ENCODE results near the gene DNAJC16.
A peak's percentile ranks its signal among the peaks of the same experiment; 100 is the strongest.

DNAJC16 gene

DNA sequence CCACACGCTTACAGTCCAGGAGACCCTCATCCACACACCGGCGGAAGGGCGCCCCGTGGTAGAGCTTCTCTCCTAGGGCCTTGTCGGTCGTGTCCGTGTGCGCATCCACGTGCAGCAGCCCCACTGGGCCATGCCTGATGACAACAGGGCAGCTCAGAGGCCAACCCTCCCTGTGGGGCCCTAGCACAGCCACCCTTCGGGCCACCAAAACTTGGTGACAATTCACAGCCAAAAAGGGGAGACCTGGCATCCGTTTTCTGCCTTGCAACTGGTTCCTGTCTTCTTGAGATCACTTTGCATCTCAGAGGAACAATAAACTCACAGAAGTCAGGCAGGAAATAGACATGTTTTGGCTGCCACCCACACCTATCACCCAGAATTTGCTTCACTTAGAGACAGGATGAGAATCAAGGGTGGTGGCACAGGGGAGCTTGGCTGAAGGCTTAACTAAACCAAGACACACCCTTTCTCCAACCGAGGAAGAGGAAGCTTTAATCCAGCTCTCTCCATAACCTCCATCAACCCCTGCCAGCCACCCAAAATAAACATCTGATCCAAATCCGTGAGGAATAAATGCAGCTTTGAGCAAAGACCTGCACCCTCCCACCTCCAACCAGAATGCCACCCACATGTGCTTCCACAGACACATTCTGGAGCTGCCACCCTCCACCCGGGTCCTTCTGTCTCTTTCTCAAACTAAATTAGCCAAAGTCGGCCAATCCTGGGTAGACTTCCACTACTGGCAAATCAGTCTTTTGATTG is 52.5 kb downstream of the DNAJC16 start:
- Histone ChIP-seq H3K27me3 (ENCODE audit: low read depth, low read length) (no peaks in the 10 kb centered on the region), H4K20me1 (ENCODE audit: insufficient read depth, low read length) (no peaks in the 10 kb centered on the region), H2AFZ (ENCODE audit: low read depth, low read length) (no peak overlapping the region), H3K79me2 (ENCODE audit: low read length) (no peaks in the 10 kb centered on the region), H3K27ac (ENCODE audit: low read length) (no peak overlapping the region), H3K4me3 (ENCODE audit: low read length) (no peak overlapping the region), H3K36me3 (replicated peaks; ENCODE audit: low read depth, low read length) (no peaks in the 10 kb centered on the region), H3K4me1 (ENCODE audit: low read length) (no peaks in the 10 kb centered on the region), H3K9me3 (ENCODE audit: insufficient read depth, low read length) (no peaks in the 10 kb centered on the region), H3K9ac (ENCODE audit: low read length) (no peak overlapping the region), H3K4me2 (ENCODE audit: low read length) (no peak overlapping the region)
- no peak for TF ChIP-seq EZH2phosphoT487 (IDR thresholded peaks at IDR 0.05; ENCODE audit: low read depth)

DNA sequence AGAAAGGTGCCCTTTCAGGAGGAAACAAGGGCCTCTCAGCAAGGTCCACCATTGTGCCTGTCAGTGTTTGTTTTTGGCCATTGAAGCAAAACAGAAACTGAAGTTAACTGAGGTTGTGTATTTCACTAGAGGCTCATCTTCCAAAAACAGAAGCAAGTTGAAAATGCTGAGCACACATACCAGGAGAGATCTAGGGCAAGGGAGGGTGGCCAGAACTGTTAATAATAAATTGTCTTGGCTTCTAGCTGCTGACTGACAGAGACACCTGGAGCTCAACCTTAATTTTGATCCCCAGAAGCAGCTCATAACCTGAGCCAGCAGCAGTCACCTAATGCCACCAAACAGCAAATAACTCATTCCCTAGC is 53.0 kb downstream of the DNAJC16 start:
- TF ChIP-seq, protein P1, sequence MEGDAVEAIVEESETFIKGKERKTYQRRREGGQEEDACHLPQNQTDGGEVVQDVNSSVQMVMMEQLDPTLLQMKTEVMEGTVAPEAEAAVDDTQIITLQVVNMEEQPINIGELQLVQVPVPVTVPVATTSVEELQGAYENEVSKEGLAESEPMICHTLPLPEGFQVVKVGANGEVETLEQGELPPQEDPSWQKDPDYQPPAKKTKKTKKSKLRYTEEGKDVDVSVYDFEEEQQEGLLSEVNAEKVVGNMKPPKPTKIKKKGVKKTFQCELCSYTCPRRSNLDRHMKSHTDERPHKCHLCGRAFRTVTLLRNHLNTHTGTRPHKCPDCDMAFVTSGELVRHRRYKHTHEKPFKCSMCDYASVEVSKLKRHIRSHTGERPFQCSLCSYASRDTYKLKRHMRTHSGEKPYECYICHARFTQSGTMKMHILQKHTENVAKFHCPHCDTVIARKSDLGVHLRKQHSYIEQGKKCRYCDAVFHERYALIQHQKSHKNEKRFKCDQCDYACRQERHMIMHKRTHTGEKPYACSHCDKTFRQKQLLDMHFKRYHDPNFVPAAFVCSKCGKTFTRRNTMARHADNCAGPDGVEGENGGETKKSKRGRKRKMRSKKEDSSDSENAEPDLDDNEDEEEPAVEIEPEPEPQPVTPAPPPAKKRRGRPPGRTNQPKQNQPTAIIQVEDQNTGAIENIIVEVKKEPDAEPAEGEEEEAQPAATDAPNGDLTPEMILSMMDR (IDR thresholded peaks at IDR 0.05; ENCODE audit: low read depth, low read length), result no peak
- no peak for TF ChIP-seq EZH2phosphoT487 (IDR thresholded peaks at IDR 0.05; ENCODE audit: low read depth)
- no peaks in the 10 kb centered on the region for H3K79me2 ChIP-seq (ENCODE audit: low read length)
- no peak overlapping the region for H3K27ac ChIP-seq (ENCODE audit: low read length)
- no peak overlapping the region for H2AFZ ChIP-seq (ENCODE audit: low read depth, low read length)
- H3K9me3 ChIP-seq (ENCODE audit: insufficient read depth, low read length), result no peaks in the 10 kb centered on the region
- H3K9ac ChIP-seq (ENCODE audit: low read length), result no peak overlapping the region
- no peaks in the 10 kb centered on the region for H4K20me1 ChIP-seq (ENCODE audit: insufficient read depth, low read length)
- H3K4me2 ChIP-seq (ENCODE audit: low read length), result no peak overlapping the region
- H3K4me1 ChIP-seq (ENCODE audit: low read length), result no peaks in the 10 kb centered on the region
- no peaks in the 10 kb centered on the region for H3K36me3 ChIP-seq (replicated peaks; ENCODE audit: low read depth, low read length)
- H3K27me3 ChIP-seq (ENCODE audit: low read depth, low read length), result no peaks in the 10 kb centered on the region
- no peak overlapping the region for H3K4me3 ChIP-seq (ENCODE audit: low read length)

DNA sequence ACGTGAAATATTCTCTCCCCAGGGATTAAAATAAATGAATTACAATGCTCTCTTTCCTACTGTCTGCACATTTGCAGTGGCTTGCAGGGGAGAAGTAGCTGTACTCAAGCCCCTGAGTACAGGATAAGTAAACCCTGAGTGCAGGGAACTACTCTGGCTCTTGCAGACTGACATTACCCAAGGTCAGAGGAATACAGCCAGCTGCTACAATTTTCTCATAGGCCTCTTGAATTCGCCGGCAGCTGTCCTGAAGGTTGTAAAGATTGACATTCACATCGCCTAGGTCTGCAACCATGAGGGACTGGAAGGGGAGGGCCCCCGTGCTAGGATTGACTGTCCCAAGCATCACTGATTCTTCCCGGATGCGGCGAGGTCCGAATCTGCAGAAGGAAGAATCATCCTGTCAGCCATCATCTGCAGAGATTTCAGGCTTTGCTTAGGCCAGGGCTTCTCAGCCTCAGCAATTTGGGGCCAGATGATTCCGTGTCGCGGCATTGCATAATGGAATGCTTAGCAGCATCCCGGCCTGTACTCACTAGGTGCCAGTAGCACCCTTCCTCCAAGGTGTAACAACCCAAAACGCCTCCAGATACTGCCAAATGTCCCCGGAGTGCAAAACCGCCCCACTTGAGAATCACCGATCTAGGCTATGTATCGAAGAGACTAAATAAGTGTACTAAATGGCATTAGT is 56.5 kb downstream of the DNAJC16 start:
- TF ChIP-seq, protein P1 (IDR thresholded peaks at IDR 0.05; ENCODE audit: low read depth, low read length), result no peak
- TF ChIP-seq EZH2phosphoT487 (IDR thresholded peaks at IDR 0.05; ENCODE audit: low read depth), result no peak

DNA sequence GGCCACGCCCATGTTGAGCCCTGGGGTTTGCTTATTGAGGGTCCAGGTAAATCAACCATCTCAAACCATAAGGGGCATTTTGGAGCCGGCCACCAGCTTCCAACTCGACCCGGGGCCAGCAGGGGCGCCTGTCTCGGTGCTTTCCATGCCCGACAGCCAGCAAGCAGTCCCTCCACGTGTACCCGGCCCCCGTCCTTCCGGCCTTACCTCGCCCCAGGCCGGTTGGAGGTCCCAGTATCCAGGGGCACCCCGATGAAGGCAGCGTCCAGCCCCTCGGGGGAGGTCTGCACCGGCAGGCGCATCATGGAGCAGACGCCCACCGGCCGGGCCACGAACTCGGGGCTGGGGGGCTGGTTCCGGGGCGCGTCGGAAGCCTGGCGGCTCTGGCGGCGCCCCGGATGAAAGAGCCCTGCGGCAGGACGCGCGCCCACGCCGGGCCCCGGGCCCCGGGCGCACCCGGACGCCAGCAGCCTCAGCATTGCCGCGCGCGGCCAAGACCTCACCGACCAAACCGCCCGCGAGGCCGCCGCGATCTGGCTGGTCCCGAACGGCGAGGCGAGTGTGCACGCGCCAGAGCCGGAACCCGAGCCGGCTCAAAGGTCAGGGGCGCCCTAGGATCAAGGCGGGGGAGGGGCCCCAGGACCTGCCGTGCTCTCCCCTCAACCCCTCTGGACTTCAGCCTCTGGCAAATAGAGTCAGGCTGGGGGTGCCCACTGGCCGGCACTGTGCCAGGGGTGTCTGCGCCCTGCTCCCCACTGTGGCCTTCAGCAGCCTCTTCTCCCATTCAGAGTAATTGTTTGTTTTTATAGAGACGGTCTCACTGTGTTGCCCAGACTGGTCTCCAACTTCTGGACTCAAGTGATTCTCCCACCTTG is 58.1 kb downstream of the DNAJC16 start, which contains the start of gene AGMAT:
Gene AGMAT (minus strand): TSS at position 563 of the 875 bp plus-strand sequence. CDS start 84 bp downstream, at position 479.
- H3K27me3 ChIP-seq (ENCODE audit: low read depth, low read length), result no peaks in the 10 kb centered on the region
- peak within 1 kb of the TSS; percentile 9; the same call in 1 of the 2 replicates for H2AFZ ChIP-seq (ENCODE audit: low read depth, low read length)
- H3K9me3 ChIP-seq (ENCODE audit: insufficient read depth, low read length), result no peaks in the 10 kb centered on the region
- no peaks in the 10 kb centered on the region for H3K4me1 ChIP-seq (ENCODE audit: low read length)
- no peaks in the 10 kb centered on the region for H4K20me1 ChIP-seq (ENCODE audit: insufficient read depth, low read length)
- H3K4me3 ChIP-seq (ENCODE audit: low read length), result peak within 1 kb of the TSS; percentile 77
- H3K36me3 ChIP-seq (replicated peaks; ENCODE audit: low read depth, low read length), result no peaks in the 10 kb centered on the region
- H3K79me2 ChIP-seq (ENCODE audit: low read length), result no peaks in the 10 kb centered on the region
- H3K9ac ChIP-seq (ENCODE audit: low read length), result peak within 1 kb of the TSS; percentile 63
- H3K27ac ChIP-seq (ENCODE audit: low read length), result no peak within 1 kb of the TSS
- TF ChIP-seq, protein P1 (IDR thresholded peaks at IDR 0.05; ENCODE audit: low read depth, low read length), result no peak
- H3K4me2 ChIP-seq (ENCODE audit: low read length), result peak within 1 kb of the TSS; percentile 69

More for the DNA sequence above, 56.5 kb downstream of the DNAJC16 start:
- H2AFZ ChIP-seq (ENCODE audit: low read depth, low read length), result no peak overlapping the region
- H3K4me1 ChIP-seq (ENCODE audit: low read length), result no peaks in the 10 kb centered on the region
- no peaks in the 10 kb centered on the region for H4K20me1 ChIP-seq (ENCODE audit: insufficient read depth, low read length)
- H3K79me2 ChIP-seq (ENCODE audit: low read length), result no peaks in the 10 kb centered on the region
- H3K9ac ChIP-seq (ENCODE audit: low read length), result no peak overlapping the region
- H3K27ac ChIP-seq (ENCODE audit: low read length), result no peak overlapping the region
- H3K4me3 ChIP-seq (ENCODE audit: low read length), result no peak overlapping the region
- no peaks in the 10 kb centered on the region for H3K36me3 ChIP-seq (replicated peaks; ENCODE audit: low read depth, low read length)
- H3K27me3 ChIP-seq (ENCODE audit: low read depth, low read length), result no peaks in the 10 kb centered on the region
- no peaks in the 10 kb centered on the region for H3K9me3 ChIP-seq (ENCODE audit: insufficient read depth, low read length)
- no peak overlapping the region for H3K4me2 ChIP-seq (ENCODE audit: low read length)

Measured in OCI-LY3 (cell line).